IMR-90 (cell line): ENCODE data around the gene PHACTR2. TPM values are rescaled to one million over a fixed set of nuclear protein-coding genes. Genes with fewer than 3 reads are reported as not detected.
A peak's percentile ranks its signal among the peaks of the same experiment; 100 is the strongest.

Experiments used
- ATAC-seq: fragments of 200-7000 bp; cut with Tn5 transposase; 2 replicates; pipeline ENCODE4 v1.9.1; 2020; ENCODE audit warnings: low read depth, mild to moderate bottlenecking, moderate library complexity
- BruUV-seq: library from RNA; stranded (reverse); fragments of 400-500 nt; replicated peaks from 2 replicates; lab custom pipeline; 2021; lab: Mats Ljungman, UMichigan
- CTCF ChIA-PET: fragments of 300-600 bp; formaldehyde crosslinking; extraction: SDS; loops from one replicate; lab custom pipeline; 2021; ENCODE audit warnings: antibody characterized with exemption; lab: Yijun Ruan, JAX
- POLR2A ChIA-PET: fragments of 300-600 bp; sonication (Branson Sonifier 250); formaldehyde crosslinking; loops from one replicate; lab custom pipeline; 2022; ENCODE audit warnings: antibody characterized with exemption; ENCODE audit not compliant: unreplicated experiment; lab: Charles Lee
- DNase-seq: peaks from one replicate; pipeline ENCODE4 v3.0.0; 2013
- H2AFZ ChIP-seq: replicated peaks from 2 replicates; pipeline ENCODE3; 2013; ENCODE audit warnings: low read length, mild to moderate bottlenecking; ENCODE audit not compliant: poor library complexity
- H2AK5ac ChIP-seq: 2 replicates; pipeline ENCODE4 v1.6.1; 2013; ENCODE audit warnings: low read depth, low read length, inconsistent platforms
- H2AK9ac ChIP-seq: replicated peaks from 2 replicates; pipeline ENCODE3; 2013; ENCODE audit warnings: mild to moderate bottlenecking, low read depth, low read length, moderate library complexity; ENCODE audit not compliant: poor library complexity
- H2BK120ac ChIP-seq: 2 replicates; pipeline ENCODE4 v1.6.1; 2013; ENCODE audit warnings: low read depth, low read length, inconsistent platforms
- H2BK15ac ChIP-seq: 3 replicates; pipeline ENCODE4 v1.6.1; 2013; ENCODE audit warnings: low read depth, low read length, inconsistent platforms
- H2BK20ac ChIP-seq: 2 replicates; pipeline ENCODE4 v1.6.1; 2013; ENCODE audit warnings: low read depth, mild to moderate bottlenecking, inconsistent platforms, low read length, moderate library complexity
- H2BK5ac ChIP-seq: 2 replicates; pipeline ENCODE4 v1.6.1; 2013; ENCODE audit warnings: mild to moderate bottlenecking, low read depth, low read length, inconsistent platforms; ENCODE audit not compliant: poor library complexity, severe bottlenecking
- H3K14ac ChIP-seq: replicated peaks from 2 replicates; pipeline ENCODE4 v1.6.1; 2013; ENCODE audit warnings: low read depth, low read length, inconsistent platforms
- H3K18ac ChIP-seq: 2 replicates; pipeline ENCODE4 v1.6.1; 2013; ENCODE audit warnings: low read depth, low read length, control low read depth
- H3K23ac ChIP-seq: 2 replicates; pipeline ENCODE4 v1.6.1; 2013; ENCODE audit warnings: low read depth, low read length, inconsistent platforms
- H3K27ac ChIP-seq: 2 replicates; pipeline ENCODE4 v1.5.1; 2013; ENCODE audit warnings: mild to moderate bottlenecking, control low read depth, low read length; ENCODE audit not compliant: insufficient read depth
- H3K27me3 ChIP-seq: 2 replicates; pipeline ENCODE4 v1.6.1; 2013; ENCODE audit warnings: low read length; ENCODE audit not compliant: control insufficient read depth, insufficient read depth
- H3K36me3 ChIP-seq: 2 replicates; pipeline ENCODE4 v1.6.1; 2013; ENCODE audit warnings: low read length, mixed read lengths; ENCODE audit not compliant: control insufficient read depth, insufficient read depth
- H3K4ac ChIP-seq: 2 replicates; pipeline ENCODE4 v1.6.1; 2013; ENCODE audit warnings: low read depth, low read length, inconsistent platforms
- H3K4me1 ChIP-seq: 2 replicates; pipeline ENCODE4 v1.6.1; 2013; ENCODE audit warnings: low read length, mixed read lengths; ENCODE audit not compliant: control insufficient read depth, insufficient read depth
- H3K4me2 ChIP-seq: 2 replicates; pipeline ENCODE4 v1.6.1; 2013; ENCODE audit warnings: low read depth, mild to moderate bottlenecking, control low read depth, low read length, moderate library complexity
- H3K4me3 ChIP-seq: 2 replicates; pipeline ENCODE4 v1.5.1; 2013; ENCODE audit warnings: low read depth, mild to moderate bottlenecking, control low read depth, low read length, moderate library complexity; ENCODE audit not compliant: insufficient read depth
- H3K56ac ChIP-seq: 2 replicates; pipeline ENCODE4 v1.6.1; 2013; ENCODE audit warnings: low read length, inconsistent platforms; ENCODE audit not compliant: insufficient read depth; ENCODE audit errors: extremely low read depth
- H3K79me1 ChIP-seq, 2 experiments: 2 replicates each; pipeline ENCODE4 v1.6.1; 2013; ENCODE audit warnings: low read length in 2 of 2, inconsistent platforms in 1 of 2, low read depth in 1 of 2
- H3K9ac ChIP-seq: 2 replicates; pipeline ENCODE4 v1.6.1; 2013; ENCODE audit warnings: low read depth, low read length, control low read depth
- H3K9me1 ChIP-seq: 2 replicates; pipeline ENCODE4 v1.6.1; 2013; ENCODE audit warnings: low read length, inconsistent platforms; ENCODE audit not compliant: insufficient read depth
- H3K9me3 ChIP-seq: 2 replicates; pipeline ENCODE4 v1.6.1; 2013; ENCODE audit warnings: low read length; ENCODE audit not compliant: control insufficient read depth, insufficient read depth
- H4K20me1 ChIP-seq: 2 replicates; pipeline ENCODE4 v1.6.1; 2013; ENCODE audit warnings: low read length, inconsistent platforms; ENCODE audit not compliant: insufficient read depth
- H4K5ac ChIP-seq: 2 replicates; pipeline ENCODE4 v1.6.1; 2013; ENCODE audit warnings: mild to moderate bottlenecking, low read depth, low read length, control low read depth
- H4K8ac ChIP-seq, 2 experiments: 2 replicates each; pipeline ENCODE4 v1.6.1; 2013; ENCODE audit warnings: low read depth in 2 of 2, low read length in 2 of 2, control low read depth in 1 of 2, inconsistent platforms in 1 of 2
- H4K91ac ChIP-seq: 2 replicates; pipeline ENCODE4 v1.6.1; 2013; ENCODE audit warnings: low read depth, low read length, inconsistent platforms; ENCODE audit not compliant: insufficient read depth
- BHLHE40 ChIP-seq: fragments of 150-350 bp; IDR thresholded peaks from 2 replicates; pipeline ENCODE4 v1.6.1; 2016; ENCODE audit warnings: mild to moderate bottlenecking, low read depth, low read length
- CEBPB ChIP-seq: IDR thresholded peaks from 2 replicates; pipeline ENCODE4 v1.6.1; 2012; ENCODE audit warnings: low read depth, low read length, improper control_type of control experiment
- CHD1 ChIP-seq: IDR thresholded peaks from 2 replicates; pipeline ENCODE4 v1.6.1; 2012; ENCODE audit warnings: low read depth, low read length, improper control_type of control experiment
- FOS ChIP-seq: fragments of 150-350 bp; IDR thresholded peaks from 2 replicates; pipeline ENCODE4 v1.6.1; 2016; ENCODE audit warnings: low read depth, low read length
- MAFK ChIP-seq: IDR thresholded peaks from 2 replicates; pipeline ENCODE4 v1.6.1; 2012; ENCODE audit warnings: low read depth, low read length, improper control_type of control experiment
- MAZ ChIP-seq: IDR thresholded peaks from 2 replicates; pipeline ENCODE4 v1.6.1; 2012; ENCODE audit warnings: low read depth, mild to moderate bottlenecking, low read length, improper control_type of control experiment, moderate library complexity, borderline replicate concordance
- MXI1 ChIP-seq: IDR thresholded peaks from 2 replicates; pipeline ENCODE4 v1.6.1; 2012; ENCODE audit warnings: low read depth, mild to moderate bottlenecking, low read length, moderate library complexity, borderline replicate concordance
- NFE2L2 ChIP-seq: fragments of 150-350 bp; IDR thresholded peaks from 2 replicates; pipeline ENCODE4 v1.6.1; 2016; ENCODE audit warnings: low read depth, mild to moderate bottlenecking, low read length
- POLR2A ChIP-seq: IDR thresholded peaks from 2 replicates; pipeline ENCODE4 v1.6.1; 2012; ENCODE audit warnings: mild to moderate bottlenecking, low read depth, low read length
- RAD21 ChIP-seq: IDR thresholded peaks from 2 replicates; pipeline ENCODE4 v1.6.1; 2012; ENCODE audit warnings: low read length, improper control_type of control experiment
- RCOR1 ChIP-seq: IDR thresholded peaks from 2 replicates; pipeline ENCODE4 v1.6.1; 2012; ENCODE audit warnings: mild to moderate bottlenecking, low read length, improper control_type of control experiment; ENCODE audit not compliant: insufficient replicate concordance
- RFX5 ChIP-seq: IDR thresholded peaks from 2 replicates; pipeline ENCODE4 v1.8.0; 2012; ENCODE audit warnings: low read depth, mild to moderate bottlenecking, low read length, moderate library complexity
- SMC3 ChIP-seq: fragments of 150-350 bp; IDR thresholded peaks from 2 replicates; pipeline ENCODE4 v1.6.1; 2016; ENCODE audit warnings: low read depth, mild to moderate bottlenecking, antibody characterized with exemption, low read length, moderate library complexity
- WGBS, 2 experiments: methylation state at CpG; one replicate each; pipeline versions ENCODE4 v1.1.5 to v1.1.7; 2013; ENCODE audit warnings: missing lambda C conversion rate in 2 of 2; ENCODE audit not compliant: insufficient read length in 1 of 2; ENCODE audit errors: extremely low coverage in 2 of 2; 5-methylcytosine and 5-hydroxymethylcytosine counted together
- dilution Hi-C: fragments of 300-500 bp; cut with HindIII; formaldehyde crosslinking; loops from one replicate; pipeline ENCODE4 v1.14.3; 2018; ENCODE audit warnings: low sequenced_read_pairs; ENCODE audit not compliant: unreplicated experiment
- in situ Hi-C: fragments of 300-500 bp; cut with MboI; formaldehyde crosslinking; loops from 3 replicates; pipeline ENCODE4 v1.14.3; 2019; ENCODE audit warnings: low sequenced_read_pairs, inconsistent platforms, mixed read lengths
- intact Hi-C: fragments of 100-400 bp; cut with micrococcal nuclease; formaldehyde crosslinking; loops from 2 replicates; pipeline ENCODE4 v1.10.0; 2022
- polyA plus RNA-seq, 3 experiments: library from polyadenylated mRNA; depleted of rRNA; stranded (reverse); fragments of >200 nt; gene quantifications; 2 replicates each; pipeline ENCODE4 v1.2.3, GENCODE V29; 2012; ENCODE audit warnings: low replicate concordance in 1 of 3
- total RNA-seq: library from RNA; depleted of rRNA; stranded (reverse); fragments of >200 nt; gene quantifications from 2 replicates; pipeline ENCODE4 v1.2.3, GENCODE V29; 2012
- TF ChIP-seq, protein P1 (sequence below): conservative IDR thresholded peaks from 2 replicates; pipeline ENCODE4 v1.5.1; 2012; ENCODE audit warnings: mild to moderate bottlenecking, low read depth, low read length, improper control_type of control experiment
- TF ChIP-seq, protein P2 (sequence below): fragments of 150-350 bp; IDR thresholded peaks from 2 replicates; pipeline ENCODE4 v1.6.1; 2016; ENCODE audit warnings: low read depth, mild to moderate bottlenecking, low read length, moderate library complexity, borderline replicate concordance
- TF ChIP-seq, protein P3 (sequence below): fragments of 150-350 bp; IDR thresholded peaks from 2 replicates; pipeline ENCODE4 v1.6.1; 2017; ENCODE audit warnings: mild to moderate bottlenecking, antibody characterized with exemption, low read length, low read depth

PHACTR2 gene
- total and polyA plus RNA-seq, 2 of the 4 experiments (the other 2 are of a cell fraction), result 14.5 to 74.2 TPM

DNA sequence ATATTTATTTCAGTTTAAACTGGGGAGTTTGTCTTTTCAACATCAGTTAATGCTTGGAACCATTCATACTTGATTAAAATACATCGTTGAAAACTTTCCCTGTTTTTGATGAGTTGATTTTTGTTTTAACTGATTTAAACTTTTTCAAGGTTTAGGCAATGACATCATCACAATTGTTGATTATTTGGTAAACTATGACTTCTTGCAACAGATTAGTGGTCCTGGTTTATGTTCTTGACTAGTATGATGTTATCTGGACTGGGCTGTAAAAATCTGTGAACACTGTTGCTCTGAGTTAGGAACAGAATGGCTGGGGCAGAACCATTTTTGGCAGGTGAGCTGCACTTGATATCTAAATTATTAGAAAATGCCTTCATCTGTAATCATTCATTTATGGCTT is 186.5 kb downstream of the PHACTR2 start, which contains the start of gene ZC2HC1B:
ZC2HC1B (plus strand) TSS at position 241 of the 400 bp plus-strand sequence; CDS start at position 307, 66 bp downstream.
- POLR2A ChIA-PET, result no interaction called here
- WGBS, 2 experiments, result no CpG with 5 or more reads among the region's 1 CpG

More for the DNA sequence above, 186.5 kb downstream of the PHACTR2 start, which contains the start of gene ZC2HC1B:
- Histone ChIP-seq H3K23ac (peak within 1 kb of the TSS; percentile 49), H2AK9ac (no peak within 1 kb of the TSS), H3K36me3 (peaks cover 21% of the 10 kb centered on the region), H2AK5ac (no peak within 1 kb of the TSS), H3K56ac (no peak within 1 kb of the TSS), H3K27me3 (no peaks in the 10 kb centered on the region), H2AFZ (no peak within 1 kb of the TSS), H3K4me3 (no peak within 1 kb of the TSS), H3K18ac (no peak within 1 kb of the TSS), H2BK15ac (no peak within 1 kb of the TSS), H3K79me1 (no peaks in the 10 kb centered on the region), H2BK120ac (no peak within 1 kb of the TSS), H4K8ac (no peak within 1 kb of the TSS), H3K4me1 (no peaks in the 10 kb centered on the region; the same call in 1 of the 2 replicates), H3K4ac (no peak within 1 kb of the TSS), H4K91ac (no peak within 1 kb of the TSS), H4K20me1 (0 out of 2 replicates have a peak, but pooled peaks cover 2% of the 10 kb centered on the region), H3K9ac (peak within 1 kb of the TSS; percentile 44; the same call in 1 of the 2 replicates), H3K9me3 (no peaks in the 10 kb centered on the region), H3K4me2 (no peak within 1 kb of the TSS), H3K27ac (no peak within 1 kb of the TSS), H2BK20ac (no peak within 1 kb of the TSS), H2BK5ac (peak within 1 kb of the TSS; percentile 54), H3K14ac (no peak within 1 kb of the TSS), H3K9me1 (peaks cover 4% of the 10 kb centered on the region; the same call in 1 of the 2 replicates), H4K5ac (no peak within 1 kb of the TSS)
- no peak for ATAC-seq
- intact Hi-C loops, result no loop called here
- in situ Hi-C loops, result no loop called here
- DNase-seq, result peak; percentile 10
- no peak for TF ChIP-seq CEBPB
- no peak for TF ChIP-seq MAZ
- no peak for TF ChIP-seq RFX5
- TF ChIP-seq SMC3, result no peak
- TF ChIP-seq NFE2L2, result no peak
- TF ChIP-seq, protein P1, sequence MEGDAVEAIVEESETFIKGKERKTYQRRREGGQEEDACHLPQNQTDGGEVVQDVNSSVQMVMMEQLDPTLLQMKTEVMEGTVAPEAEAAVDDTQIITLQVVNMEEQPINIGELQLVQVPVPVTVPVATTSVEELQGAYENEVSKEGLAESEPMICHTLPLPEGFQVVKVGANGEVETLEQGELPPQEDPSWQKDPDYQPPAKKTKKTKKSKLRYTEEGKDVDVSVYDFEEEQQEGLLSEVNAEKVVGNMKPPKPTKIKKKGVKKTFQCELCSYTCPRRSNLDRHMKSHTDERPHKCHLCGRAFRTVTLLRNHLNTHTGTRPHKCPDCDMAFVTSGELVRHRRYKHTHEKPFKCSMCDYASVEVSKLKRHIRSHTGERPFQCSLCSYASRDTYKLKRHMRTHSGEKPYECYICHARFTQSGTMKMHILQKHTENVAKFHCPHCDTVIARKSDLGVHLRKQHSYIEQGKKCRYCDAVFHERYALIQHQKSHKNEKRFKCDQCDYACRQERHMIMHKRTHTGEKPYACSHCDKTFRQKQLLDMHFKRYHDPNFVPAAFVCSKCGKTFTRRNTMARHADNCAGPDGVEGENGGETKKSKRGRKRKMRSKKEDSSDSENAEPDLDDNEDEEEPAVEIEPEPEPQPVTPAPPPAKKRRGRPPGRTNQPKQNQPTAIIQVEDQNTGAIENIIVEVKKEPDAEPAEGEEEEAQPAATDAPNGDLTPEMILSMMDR, result no peak
- no peak for TF ChIP-seq CHD1
- TF ChIP-seq RCOR1, result no peak
- no peak for TF ChIP-seq BHLHE40
- TF ChIP-seq RAD21, result no peak
- no peak for TF ChIP-seq POLR2A
- TF ChIP-seq, protein P2, sequence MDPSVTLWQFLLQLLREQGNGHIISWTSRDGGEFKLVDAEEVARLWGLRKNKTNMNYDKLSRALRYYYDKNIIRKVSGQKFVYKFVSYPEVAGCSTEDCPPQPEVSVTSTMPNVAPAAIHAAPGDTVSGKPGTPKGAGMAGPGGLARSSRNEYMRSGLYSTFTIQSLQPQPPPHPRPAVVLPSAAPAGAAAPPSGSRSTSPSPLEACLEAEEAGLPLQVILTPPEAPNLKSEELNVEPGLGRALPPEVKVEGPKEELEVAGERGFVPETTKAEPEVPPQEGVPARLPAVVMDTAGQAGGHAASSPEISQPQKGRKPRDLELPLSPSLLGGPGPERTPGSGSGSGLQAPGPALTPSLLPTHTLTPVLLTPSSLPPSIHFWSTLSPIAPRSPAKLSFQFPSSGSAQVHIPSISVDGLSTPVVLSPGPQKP, result no peak
- TF ChIP-seq MAFK, result no peak
- TF ChIP-seq MXI1, result no peak
- TF ChIP-seq, protein P3, sequence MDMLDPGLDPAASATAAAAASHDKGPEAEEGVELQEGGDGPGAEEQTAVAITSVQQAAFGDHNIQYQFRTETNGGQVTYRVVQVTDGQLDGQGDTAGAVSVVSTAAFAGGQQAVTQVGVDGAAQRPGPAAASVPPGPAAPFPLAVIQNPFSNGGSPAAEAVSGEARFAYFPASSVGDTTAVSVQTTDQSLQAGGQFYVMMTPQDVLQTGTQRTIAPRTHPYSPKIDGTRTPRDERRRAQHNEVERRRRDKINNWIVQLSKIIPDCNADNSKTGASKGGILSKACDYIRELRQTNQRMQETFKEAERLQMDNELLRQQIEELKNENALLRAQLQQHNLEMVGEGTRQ, result no peak
- no peak for TF ChIP-seq FOS
- CTCF ChIA-PET, result no interaction called here
- dilution Hi-C loops, result no loop called here
- no TSS peak for BruUV-seq
